Thyroid gland (tissue), 4 donors: ENCODE data around the gene SSTR5.

Source experiments
- POLR2A ChIP-seq, 2 donors: fragments of 450-650 bp; IDR thresholded peaks; one replicate each; pipeline ENCODE4 v1.6.1; 2017; ENCODE audit warnings: antibody characterized with exemption in 2 of 2, mild to moderate bottlenecking in 2 of 2, moderate library complexity in 1 of 2
- TF ChIP-seq, protein P1 (sequence below), 6 experiments: fragments of 200-600 bp in 3 of 6; fragments of 450-650 bp in 3 of 6; sonication (generic) in 3 of 6; IDR thresholded peaks; one replicate each; pipeline ENCODE4 v1.5.1; 2016 to 2019; ENCODE audit warnings: antibody characterized with exemption in 6 of 6, mild to moderate bottlenecking in 2 of 6, inconsistent platforms in 1 of 6, moderate library complexity in 1 of 6

- TF ChIP-seq POLR2A (IDR thresholded peaks at IDR 0.05): no peak
- TF ChIP-seq, protein P1, sequence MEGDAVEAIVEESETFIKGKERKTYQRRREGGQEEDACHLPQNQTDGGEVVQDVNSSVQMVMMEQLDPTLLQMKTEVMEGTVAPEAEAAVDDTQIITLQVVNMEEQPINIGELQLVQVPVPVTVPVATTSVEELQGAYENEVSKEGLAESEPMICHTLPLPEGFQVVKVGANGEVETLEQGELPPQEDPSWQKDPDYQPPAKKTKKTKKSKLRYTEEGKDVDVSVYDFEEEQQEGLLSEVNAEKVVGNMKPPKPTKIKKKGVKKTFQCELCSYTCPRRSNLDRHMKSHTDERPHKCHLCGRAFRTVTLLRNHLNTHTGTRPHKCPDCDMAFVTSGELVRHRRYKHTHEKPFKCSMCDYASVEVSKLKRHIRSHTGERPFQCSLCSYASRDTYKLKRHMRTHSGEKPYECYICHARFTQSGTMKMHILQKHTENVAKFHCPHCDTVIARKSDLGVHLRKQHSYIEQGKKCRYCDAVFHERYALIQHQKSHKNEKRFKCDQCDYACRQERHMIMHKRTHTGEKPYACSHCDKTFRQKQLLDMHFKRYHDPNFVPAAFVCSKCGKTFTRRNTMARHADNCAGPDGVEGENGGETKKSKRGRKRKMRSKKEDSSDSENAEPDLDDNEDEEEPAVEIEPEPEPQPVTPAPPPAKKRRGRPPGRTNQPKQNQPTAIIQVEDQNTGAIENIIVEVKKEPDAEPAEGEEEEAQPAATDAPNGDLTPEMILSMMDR (IDR thresholded peaks at IDR 0.05): no peak
Measured at GRCh38 chr16:1117176-1117900, 44.8 kb downstream of the SSTR5 start.
